GM19467 (cell line): ENCODE measurements around the gene QRFP.
"Not testable (repeated sequence)": the region's sequence is repeated elsewhere in the genome, so short reads cannot be mapped to it uniquely, and the experiment has no call there.

Experiments
- ATAC-seq: cut with Tn5 transposase; IDR thresholded peaks from one replicate; pipeline ENCODE4 v1.9.1; 2021; ENCODE audit warnings: mild to moderate bottlenecking, moderate library complexity; ENCODE audit not compliant: unreplicated experiment

Gene QRFP

DNA sequence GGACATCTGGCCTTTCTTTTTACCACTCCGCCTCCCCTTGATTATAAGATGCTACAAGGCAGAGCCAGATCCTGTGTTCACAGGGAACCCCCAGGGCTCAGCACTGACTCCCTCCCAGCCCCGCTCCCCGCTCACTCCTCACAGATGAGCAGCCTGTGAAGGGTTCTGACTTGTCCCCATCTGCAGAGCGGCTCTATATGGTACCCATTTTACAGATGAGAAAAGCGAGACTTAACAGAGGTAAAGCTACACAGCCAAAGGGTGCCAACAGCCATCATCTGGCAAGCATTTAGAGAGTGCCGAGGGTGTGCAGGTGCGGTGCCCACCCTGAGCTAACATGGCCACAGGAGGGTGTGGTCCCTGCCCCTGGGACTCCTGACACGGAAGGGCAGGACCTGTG lies 23.6 kb upstream of the QRFP start:
- ATAC-seq, result no peak

GRCh38 chr9:130919559-130920145 lies 23.0 kb upstream of the QRFP start:
- no peak for ATAC-seq

DNA sequence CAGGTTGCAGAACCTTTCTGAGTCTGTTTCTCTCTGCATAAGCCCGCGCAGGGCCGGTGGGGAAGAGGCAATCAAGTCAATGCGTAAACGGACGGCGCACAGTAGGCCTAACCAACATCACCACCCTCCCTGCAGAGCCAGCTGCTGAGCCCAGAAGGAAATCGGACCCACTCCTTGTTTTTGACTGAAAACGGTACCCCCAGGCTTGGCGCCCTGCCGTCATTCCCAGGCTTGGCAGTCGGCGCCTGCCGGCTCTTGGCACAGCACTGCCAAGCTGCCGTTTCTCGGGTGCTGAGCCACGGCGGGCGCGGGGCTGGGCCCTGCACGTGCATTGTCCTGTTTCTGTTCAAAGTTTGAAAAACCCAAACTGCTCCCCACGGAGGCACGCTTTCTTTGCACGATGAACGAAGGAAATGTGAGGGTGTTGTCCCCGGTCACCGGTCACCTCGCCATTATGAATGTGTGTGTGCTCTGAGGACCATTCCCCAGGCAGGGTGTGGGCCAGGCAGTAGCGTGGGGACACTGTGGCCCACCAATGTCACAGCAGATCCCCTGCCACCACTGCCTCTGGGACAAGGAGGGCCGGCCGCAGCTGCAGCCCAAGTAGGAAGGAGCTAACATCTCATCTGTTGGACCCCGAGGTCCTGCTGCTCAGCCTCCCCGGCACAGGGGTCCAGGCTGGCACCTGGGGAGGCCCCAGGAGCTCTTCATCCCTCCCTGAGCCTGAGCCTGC lies 22.4 kb upstream of the QRFP start:
- ATAC-seq, result no peak

GRCh38 chr9:130918101-130918825 lies 21.7 kb upstream of the QRFP start:
- ATAC-seq, result no peak

DNA sequence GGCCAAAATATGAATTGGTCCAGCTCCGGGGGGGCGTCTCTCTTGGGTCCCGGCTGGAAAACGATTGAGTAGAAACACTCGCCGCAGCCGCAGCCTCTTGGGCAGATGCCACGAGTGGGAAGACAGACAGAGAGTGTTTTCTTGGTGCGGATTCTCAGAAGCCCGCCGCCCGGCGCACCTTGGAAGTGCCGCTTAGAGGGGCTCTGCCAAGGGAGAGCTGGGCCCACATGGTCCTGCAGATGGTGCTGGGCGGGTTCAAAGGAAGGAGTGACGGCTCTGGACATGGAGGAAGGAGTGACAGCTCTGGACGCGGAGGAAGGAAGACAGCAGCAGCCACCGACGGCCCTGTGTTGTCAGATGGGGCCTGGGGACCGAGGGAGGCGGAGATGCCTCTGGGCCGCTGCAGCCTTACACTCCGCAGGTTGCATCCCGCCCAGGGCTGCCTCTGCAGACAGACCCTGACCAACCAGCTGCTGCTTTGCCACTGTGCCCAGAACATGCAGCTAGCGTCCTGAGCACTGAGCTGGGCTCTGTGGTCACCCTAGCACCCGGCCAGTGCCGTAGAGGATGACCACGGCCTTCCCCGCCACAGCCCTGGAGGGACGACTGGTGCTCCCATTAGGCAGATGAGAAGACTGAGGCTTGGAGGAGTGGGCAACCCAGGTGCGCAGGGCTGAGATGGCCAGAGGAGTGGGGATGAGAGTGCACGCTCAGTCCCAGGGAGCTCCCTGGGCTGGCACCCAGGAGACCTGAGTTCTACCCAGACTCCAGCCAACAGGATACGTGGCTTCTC lies 20.8 kb upstream of the QRFP start:
- ATAC-seq, result no peak

- ATAC-seq, result no peak
Observed at GRCh38 chr9:130915096-130915447, 18.5 kb upstream of the QRFP start.

- no peak for ATAC-seq
Observed at GRCh38 chr9:130914417-130915095, 17.9 kb upstream of the QRFP start.

GRCh38 chr9:130913599-130914416 lies 17.2 kb upstream of the QRFP start:
- no peak for ATAC-seq

- ATAC-seq, result no peak
Observed at GRCh38 chr9:130912932-130913598, 16.5 kb upstream of the QRFP start.

DNA sequence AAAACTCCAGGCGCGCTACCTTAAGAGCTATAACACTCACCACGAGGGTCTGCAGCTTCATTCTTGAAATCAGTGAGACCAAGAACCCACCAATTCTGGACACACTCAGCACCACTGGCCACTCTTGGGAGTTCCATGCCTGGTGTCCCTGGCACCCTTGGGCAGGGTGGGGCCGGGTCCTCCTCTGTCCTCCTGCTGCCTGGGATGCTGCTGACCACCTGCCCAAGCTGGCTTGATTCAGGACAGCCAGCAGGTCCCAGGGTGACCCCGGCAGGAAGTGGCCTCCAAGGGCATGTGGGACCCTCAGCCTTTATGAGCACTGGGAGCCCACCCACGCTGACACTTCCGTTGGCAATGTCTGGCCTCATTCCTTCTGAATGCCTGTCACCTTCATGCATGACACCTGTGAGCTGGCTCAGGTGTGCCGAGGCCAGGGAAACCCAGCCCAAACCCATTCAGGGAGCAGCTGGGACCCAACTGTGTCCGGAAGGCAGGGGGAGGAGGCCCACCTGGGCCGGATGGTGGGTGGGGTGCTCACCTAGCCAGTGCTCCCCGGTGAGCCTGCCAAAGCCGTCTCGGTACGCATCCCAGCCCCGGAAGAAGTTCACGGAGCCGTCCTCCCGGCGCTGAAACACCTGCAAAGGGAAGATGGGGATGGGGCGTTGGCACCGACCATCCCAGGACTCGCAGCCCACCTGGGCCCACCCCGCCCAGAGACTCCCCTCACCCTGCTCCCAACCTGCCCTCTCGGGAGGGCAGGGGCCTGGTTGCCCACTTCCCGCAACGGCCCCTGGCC lies 14.8 kb upstream of the QRFP start:
- no peak for ATAC-seq

DNA sequence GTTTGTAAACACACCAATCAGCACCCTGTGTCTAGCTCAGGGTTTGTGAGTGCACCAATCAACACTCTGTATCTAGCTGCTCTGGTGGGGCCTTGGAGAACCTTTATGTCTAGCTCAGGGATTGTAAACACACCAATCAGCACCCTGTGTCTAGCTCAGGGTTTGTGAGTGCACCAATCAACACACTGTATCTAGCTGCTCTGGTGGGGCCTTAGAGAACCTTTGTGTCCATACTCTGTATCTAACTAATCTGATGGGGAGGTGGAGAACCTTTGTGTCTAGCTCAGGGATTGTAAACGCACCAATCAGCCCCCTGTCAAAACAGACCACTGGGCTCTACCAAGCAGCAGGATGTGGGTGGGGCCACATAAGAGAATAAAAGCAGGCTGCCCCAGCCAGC lies 14.1 kb upstream of the QRFP start:
- ATAC-seq, result not testable (repeated sequence)

GRCh38 chr9:130910041-130910440 lies 13.4 kb upstream of the QRFP start:
- ATAC-seq, result not testable (repeated sequence)

- ATAC-seq, result no peak
Observed at GRCh38 chr9:130908878-130909355, 12.3 kb upstream of the QRFP start.

- ATAC-seq, result no peak
Observed at GRCh38 chr9:130908146-130908877, 11.7 kb upstream of the QRFP start.

- no peak for ATAC-seq
Observed at GRCh38 chr9:130906735-130907416, 10.3 kb upstream of the QRFP start.

DNA sequence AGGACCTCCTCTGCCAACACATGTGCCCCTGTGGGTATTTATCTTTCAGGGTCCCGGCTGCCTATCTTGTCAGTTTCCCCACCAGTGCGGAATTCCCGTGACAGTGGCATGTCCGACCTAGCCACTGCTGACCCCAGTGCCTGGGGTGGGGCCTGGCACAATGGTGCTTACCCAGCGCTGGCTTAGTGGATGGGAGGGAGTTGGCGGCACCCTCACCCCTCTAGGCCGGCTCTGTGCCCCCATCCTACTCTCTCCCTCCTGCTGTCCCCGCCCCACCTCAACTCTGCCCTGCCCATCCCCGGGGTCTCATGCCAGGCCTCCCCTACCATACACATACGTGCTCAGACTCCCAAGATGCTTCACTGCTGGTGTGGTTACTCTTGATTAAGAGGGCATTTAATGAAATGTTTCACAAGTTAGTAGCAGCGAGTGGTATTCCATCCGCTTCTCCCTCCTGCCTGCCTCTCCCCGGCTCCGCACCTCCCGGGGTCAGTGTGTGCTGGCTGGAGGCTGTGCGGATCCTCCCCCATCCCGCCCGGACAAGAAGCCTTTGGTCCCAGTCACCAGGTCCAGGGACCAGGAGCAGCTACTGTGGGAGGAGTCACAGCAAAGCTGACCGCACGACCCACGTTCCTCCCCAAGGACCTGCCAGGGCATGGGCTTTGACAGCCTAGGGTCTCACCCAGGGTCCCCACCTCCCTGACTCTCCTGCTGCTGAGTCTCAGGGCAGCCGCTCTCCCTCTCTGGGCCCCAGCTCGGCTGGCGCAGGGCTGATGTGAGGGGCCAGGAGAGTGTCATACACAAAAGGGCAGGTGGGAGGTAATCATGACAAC lies 9.5 kb upstream of the QRFP start:
- ATAC-seq, result no peak
